Loucy (cell line): ENCODE measurements around the gene CADM1.

Source experiments
- H2AFZ ChIP-seq: fragments of 200-600 bp; sonication (generic); 2 replicates; pipeline ENCODE4 v1.6.0; 2016; ENCODE audit warnings: antibody characterized with exemption, mild to moderate bottlenecking, low read length, moderate library complexity
- H3F3A ChIP-seq: fragments of 200-600 bp; 2 replicates; pipeline ENCODE4 v1.6.0; 2016; ENCODE audit warnings: antibody characterized with exemption, low read depth, mild to moderate bottlenecking
- H3K27me3 ChIP-seq: fragments of 200-600 bp; sonication (generic); 2 replicates; pipeline ENCODE4 v1.6.1; 2014; ENCODE audit warnings: low read length, mild to moderate bottlenecking; ENCODE audit not compliant: insufficient read depth, poor library complexity, severe bottlenecking
- H3K36me3 ChIP-seq: fragments of 200-600 bp; sonication (generic); 2 replicates; pipeline ENCODE4 v1.6.1; 2016; ENCODE audit warnings: low read length; ENCODE audit not compliant: insufficient read depth
- H3K4me1 ChIP-seq: fragments of 200-600 bp; sonication (generic); 2 replicates; pipeline ENCODE4 v1.5.1; 2014; ENCODE audit warnings: low read length, mild to moderate bottlenecking; ENCODE audit not compliant: insufficient read depth, poor library complexity, severe bottlenecking
- H3K4me2 ChIP-seq: fragments of 200-600 bp; sonication (generic); 2 replicates; pipeline ENCODE4 v1.6.0; 2014; ENCODE audit warnings: antibody characterized with exemption, low read length, low read depth, mild to moderate bottlenecking; ENCODE audit not compliant: poor library complexity, severe bottlenecking
- H3K4me3 ChIP-seq: fragments of 200-600 bp; sonication (generic); 2 replicates; pipeline ENCODE4 v1.5.1; 2014; ENCODE audit warnings: low read length, mild to moderate bottlenecking, mixed read lengths; ENCODE audit not compliant: poor library complexity, severe bottlenecking
- H3K79me2 ChIP-seq: fragments of 200-600 bp; sonication (generic); 2 replicates; pipeline ENCODE4 v1.6.1; 2014; ENCODE audit warnings: low read length; ENCODE audit not compliant: insufficient read depth
- H3K9ac ChIP-seq: fragments of 200-600 bp; sonication (generic); 2 replicates; pipeline ENCODE4 v1.6.0; 2014; ENCODE audit warnings: mild to moderate bottlenecking, low read depth, low read length, moderate library complexity; ENCODE audit not compliant: poor library complexity, severe bottlenecking
- H3K9me2 ChIP-seq: fragments of 200-600 bp; sonication (generic); replicated peaks from 2 replicates; pipeline ENCODE4 v1.6.1; 2016; ENCODE audit warnings: low read depth, low read length, mixed read lengths
- H3K9me3 ChIP-seq: fragments of 200-600 bp; sonication (generic); 2 replicates; pipeline ENCODE4 v1.6.1; 2014; ENCODE audit warnings: mild to moderate bottlenecking, antibody characterized with exemption, low read length, low read depth; ENCODE audit not compliant: insufficient read depth
- H4K20me1 ChIP-seq: fragments of 200-600 bp; sonication (generic); 2 replicates; pipeline ENCODE4 v1.6.0; 2014; ENCODE audit warnings: antibody characterized with exemption, low read length, mild to moderate bottlenecking; ENCODE audit not compliant: insufficient read depth, poor library complexity, severe bottlenecking
- CTCF ChIP-seq: fragments of 200-600 bp; sonication (generic); conservative IDR thresholded peaks from 2 replicates; pipeline ENCODE4 v1.5.1; 2014; ENCODE audit warnings: mild to moderate bottlenecking, antibody characterized with exemption, low read length
- EZH2phosphoT487 ChIP-seq: fragments of 200-600 bp; IDR thresholded peaks from 2 replicates; pipeline ENCODE4 v1.6.1; 2018; ENCODE audit warnings: antibody characterized with exemption, mild to moderate bottlenecking, moderate library complexity, borderline replicate concordance

The CADM1 gene

GRCh38 chr11:115155978-115156377, 348.2 kb downstream of the CADM1 start:
- no peaks in the 10 kb centered on the region for H3K79me2 ChIP-seq
- no peak overlapping the region for H3K4me3 ChIP-seq
- no peak overlapping the region for H3K9ac ChIP-seq
- no peaks in the 10 kb centered on the region for H3K9me3 ChIP-seq
- no peaks in the 10 kb centered on the region for H4K20me1 ChIP-seq
- H2AFZ ChIP-seq = no peak overlapping the region
- no peak for TF ChIP-seq CTCF
- no peaks in the 10 kb centered on the region for H3K4me1 ChIP-seq
- H3F3A ChIP-seq = no peaks in the 10 kb centered on the region
- no peak overlapping the region for H3K4me2 ChIP-seq
- H3K27me3 ChIP-seq = no peaks in the 10 kb centered on the region
- H3K9me2 ChIP-seq = no peaks in the 10 kb centered on the region
- no peaks in the 10 kb centered on the region for H3K36me3 ChIP-seq

- Histone ChIP-seq H3K4me1 (no peaks in the 10 kb centered on the region), H3K4me3 (no peak overlapping the region), H2AFZ (no peak overlapping the region), H3K79me2 (no peaks in the 10 kb centered on the region), H3K9me3 (no peaks in the 10 kb centered on the region), H3F3A (no peaks in the 10 kb centered on the region), H3K36me3 (no peaks in the 10 kb centered on the region), H3K4me2 (no peak overlapping the region), H4K20me1 (no peaks in the 10 kb centered on the region), H3K27me3 (no peaks in the 10 kb centered on the region), H3K9ac (no peak overlapping the region), H3K9me2 (no peaks in the 10 kb centered on the region)
- TF ChIP-seq EZH2phosphoT487 (no peak), CTCF (no peak)
These were observed 348.9 kb downstream of the CADM1 start for GRCh38 chr11:115155320-115155719.

- Histone ChIP-seq H4K20me1 (no peaks in the 10 kb centered on the region), H3K9me2 (no peaks in the 10 kb centered on the region), H3K36me3 (no peaks in the 10 kb centered on the region), H3K79me2 (no peaks in the 10 kb centered on the region), H3K4me1 (no peaks in the 10 kb centered on the region), H3K4me2 (no peak overlapping the region), H2AFZ (no peak overlapping the region), H3K4me3 (no peak overlapping the region), H3F3A (no peaks in the 10 kb centered on the region), H3K9me3 (no peaks in the 10 kb centered on the region), H3K9ac (no peak overlapping the region), H3K27me3 (no peaks in the 10 kb centered on the region)
- TF ChIP-seq EZH2phosphoT487 = no peak
- TF ChIP-seq CTCF = no peak
These were observed 349.9 kb downstream of the CADM1 start for GRCh38 chr11:115154355-115154736.
